Keratinocyte (primary cell): ENCODE results near the gene ZNF217.

Experiments used
- CTCF ChIP-seq, 3 experiments: IDR thresholded peaks in 1 of 3; conservative IDR thresholded peaks in 1 of 3; optimal IDR thresholded peaks in 1 of 3; 2 replicates in 2 of 3; 3 replicates in 1 of 3; pipeline versions ENCODE3 to v1.5.1; 2011; ENCODE audit warnings: low read length in 3 of 3, mild to moderate bottlenecking in 3 of 3, moderate library complexity in 2 of 3, control low read depth in 1 of 3, inconsistent platforms in 1 of 3; ENCODE audit not compliant: insufficient read depth in 2 of 3; ENCODE audit errors: extremely low read depth in 1 of 3
- EZH2 ChIP-seq: IDR thresholded peaks from one replicate; pipeline ENCODE4 v1.6.1; 2012; ENCODE audit warnings: inconsistent platforms, mild to moderate bottlenecking, low read length, moderate library complexity

GRCh38 chr20:53522026-53522425 lies 71.6 kb downstream of the ZNF217 start:
- TF ChIP-seq CTCF (optimal IDR thresholded peaks at IDR 0.05 in 1 of 3, IDR thresholded peaks at IDR 0.05 in 1 of 3, conservative IDR thresholded peaks at IDR 0.05 in 1 of 3; ENCODE audit: extremely low read depth in 1 of 3, insufficient read depth in 2 of 3, low read length in 3 of 3) (no peak), EZH2 (no peak)
